Epithelial cell of proximal tubule (primary cell): ENCODE data around the gene C12orf76. TPM values are rescaled to one million over a fixed set of nuclear protein-coding genes. Genes with fewer than 3 reads are reported as not detected.
A peak's percentile ranks its signal among the peaks of the same experiment; 100 is the strongest.
"Not testable (repeated sequence)": the region's sequence is repeated elsewhere in the genome, so short reads cannot be mapped to it uniquely, and the experiment has no call there.

ENCODE experiments used
- DNase-seq: peaks from one replicate; pipeline ENCODE4 v3.0.0-alpha.2; 2011; ENCODE audit warnings: low read depth
- H3K4me3 ChIP-seq: 2 replicates; pipeline ENCODE4 v1.5.1; 2011; ENCODE audit warnings: low read depth, mild to moderate bottlenecking, low read length
- total RNA-seq: library from RNA; depleted of rRNA; stranded (reverse); fragments of >200 nt; gene quantifications from 2 replicates; pipeline ENCODE4 v1.2.3, GENCODE V29; 2015
- TF ChIP-seq, protein P1 (sequence below): conservative IDR thresholded peaks from 2 replicates; pipeline ENCODE4 v1.5.1; 2012; ENCODE audit warnings: low read depth, mild to moderate bottlenecking, low read length

C12orf76 gene
- total RNA-seq, 1 donor from 2014 or later, result 12.6 TPM

GRCh38 chr12:110073049-110073831 is 24.9 kb upstream of the C12orf76 start:
- TF ChIP-seq, protein P1, sequence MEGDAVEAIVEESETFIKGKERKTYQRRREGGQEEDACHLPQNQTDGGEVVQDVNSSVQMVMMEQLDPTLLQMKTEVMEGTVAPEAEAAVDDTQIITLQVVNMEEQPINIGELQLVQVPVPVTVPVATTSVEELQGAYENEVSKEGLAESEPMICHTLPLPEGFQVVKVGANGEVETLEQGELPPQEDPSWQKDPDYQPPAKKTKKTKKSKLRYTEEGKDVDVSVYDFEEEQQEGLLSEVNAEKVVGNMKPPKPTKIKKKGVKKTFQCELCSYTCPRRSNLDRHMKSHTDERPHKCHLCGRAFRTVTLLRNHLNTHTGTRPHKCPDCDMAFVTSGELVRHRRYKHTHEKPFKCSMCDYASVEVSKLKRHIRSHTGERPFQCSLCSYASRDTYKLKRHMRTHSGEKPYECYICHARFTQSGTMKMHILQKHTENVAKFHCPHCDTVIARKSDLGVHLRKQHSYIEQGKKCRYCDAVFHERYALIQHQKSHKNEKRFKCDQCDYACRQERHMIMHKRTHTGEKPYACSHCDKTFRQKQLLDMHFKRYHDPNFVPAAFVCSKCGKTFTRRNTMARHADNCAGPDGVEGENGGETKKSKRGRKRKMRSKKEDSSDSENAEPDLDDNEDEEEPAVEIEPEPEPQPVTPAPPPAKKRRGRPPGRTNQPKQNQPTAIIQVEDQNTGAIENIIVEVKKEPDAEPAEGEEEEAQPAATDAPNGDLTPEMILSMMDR, result no peak
- peak overlapping the region; percentile 28 for H3K4me3 ChIP-seq
- no peak for DNase-seq

DNA sequence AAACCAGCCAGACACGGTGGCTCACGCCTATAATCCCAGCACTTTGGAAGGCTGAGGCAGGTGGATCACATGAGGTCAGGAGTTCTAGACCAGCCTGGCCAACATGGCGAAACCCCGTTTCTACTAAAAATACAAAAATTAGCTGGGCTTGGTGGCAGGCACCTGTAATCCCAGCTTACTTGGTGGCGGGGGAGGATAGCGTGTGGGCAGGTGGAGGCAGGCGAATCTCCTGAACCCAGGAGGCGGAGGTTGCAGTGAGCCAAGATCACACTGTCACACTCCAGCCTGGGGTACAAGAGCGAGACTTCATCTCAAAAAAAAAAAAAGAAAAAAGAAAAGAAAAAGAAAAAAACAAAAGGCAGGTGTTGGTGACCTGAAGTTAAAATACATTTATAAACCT is 24.3 kb upstream of the C12orf76 start:
- DNase-seq, H3K4me3 ChIP-seq: not testable (repeated sequence)

DNA sequence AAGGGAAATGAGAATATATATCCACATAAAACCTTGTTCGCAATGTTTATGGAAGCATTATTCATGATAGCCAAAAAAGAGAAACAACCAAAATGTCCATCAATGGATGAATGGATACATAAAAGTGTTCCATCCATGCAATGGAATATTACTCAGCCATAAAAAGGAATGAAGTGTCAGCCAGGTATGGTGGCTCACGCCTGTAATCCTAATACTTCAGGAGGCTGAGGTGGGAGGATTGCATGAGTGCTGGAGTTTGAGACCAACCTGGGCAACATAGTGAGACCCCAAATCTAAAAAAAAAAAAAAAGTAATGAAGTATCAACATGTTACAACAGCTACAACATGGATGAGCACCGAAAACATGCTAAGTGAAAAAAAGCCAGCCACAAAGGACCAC is 23.6 kb upstream of the C12orf76 start:
- TF ChIP-seq, protein P1, result no peak
- H3K4me3 ChIP-seq, result no peak overlapping the region
- no peak for DNase-seq

DNA sequence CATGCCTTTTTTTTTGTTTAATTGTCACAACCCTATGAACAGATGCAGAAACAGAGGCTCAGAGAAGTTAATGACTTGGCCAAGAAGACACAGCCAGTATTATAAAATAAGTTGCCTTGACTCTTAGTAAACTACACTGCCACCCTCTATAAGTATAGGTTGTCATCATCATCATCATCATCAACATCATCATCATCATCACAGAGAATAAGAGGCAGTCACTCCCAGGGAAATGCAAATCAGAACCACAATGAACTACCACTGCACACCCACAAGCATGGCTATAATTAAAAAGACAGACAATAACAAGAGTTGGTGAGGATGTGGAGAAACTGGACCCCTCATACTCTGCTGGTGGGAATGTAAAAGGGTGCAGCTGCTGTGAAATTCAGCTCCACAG is 23.2 kb upstream of the C12orf76 start:
- DNase-seq, result no peak
- H3K4me3 ChIP-seq, result no peak overlapping the region
- TF ChIP-seq, protein P1, result no peak

- TF ChIP-seq, protein P1, result no peak
- DNase-seq, result no peak
- H3K4me3 ChIP-seq, result no peak overlapping the region
Measured at GRCh38 chr12:110068654-110069053, 20.3 kb upstream of the C12orf76 start.

DNA sequence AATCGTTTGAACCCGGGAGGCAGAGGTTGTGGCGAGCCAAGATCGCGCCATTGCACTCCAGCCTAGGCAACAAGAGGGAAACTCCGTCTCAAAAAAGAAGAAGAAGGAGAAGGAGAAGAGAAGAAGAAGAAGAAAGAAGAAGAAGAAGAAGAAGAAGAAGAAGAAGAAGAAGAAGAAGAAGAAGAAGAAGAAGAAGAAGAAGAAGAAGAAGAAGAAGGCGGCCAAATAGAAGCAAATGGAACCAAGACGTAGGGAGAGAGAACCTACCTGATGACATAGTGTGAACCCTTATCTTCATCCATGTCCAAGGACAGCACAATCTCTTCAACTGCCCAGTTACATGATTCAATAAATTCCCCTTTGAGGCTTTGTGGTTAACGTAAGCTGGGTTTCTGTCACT is 19.8 kb upstream of the C12orf76 start:
- not testable (repeated sequence) for H3K4me3 ChIP-seq, DNase-seq

DNA sequence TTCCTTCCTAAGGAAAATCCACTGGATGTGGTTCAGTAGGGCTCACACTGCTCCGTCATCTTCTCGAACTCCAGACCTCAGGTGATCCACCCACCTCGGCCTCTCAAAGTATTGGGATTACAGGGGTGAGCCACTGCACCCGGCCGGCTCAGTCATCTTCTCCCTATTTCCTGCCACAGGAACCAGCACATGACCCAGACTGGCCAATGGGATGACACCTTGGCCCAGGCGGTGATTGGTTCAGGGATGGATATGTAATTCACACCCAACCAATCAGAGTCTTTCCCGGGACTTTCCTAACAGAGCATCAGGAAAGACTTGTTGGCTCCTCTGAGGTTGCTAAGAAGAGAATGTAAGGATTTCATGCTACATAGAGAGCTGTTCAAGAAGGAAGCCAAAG is 19.2 kb upstream of the C12orf76 start:
- TF ChIP-seq, protein P1, result no peak
- H3K4me3 ChIP-seq, result no peak overlapping the region
- no peak for DNase-seq

- no peak for DNase-seq
- TF ChIP-seq, protein P1, result no peak
- H3K4me3 ChIP-seq, result no peak overlapping the region
Measured at GRCh38 chr12:110065540-110065939, 17.2 kb upstream of the C12orf76 start.
